GM21367 (cell line): Measurements from ENCODE around the gene NEU2.
"Not testable (repeated sequence)": the region's sequence is repeated elsewhere in the genome, so short reads cannot be mapped to it uniquely, and the experiment has no call there.

ENCODE experiments used
- ATAC-seq: cut with Tn5 transposase; IDR thresholded peaks from one replicate; pipeline ENCODE4 v1.9.1; 2021; ENCODE audit not compliant: unreplicated experiment

The NEU2 gene

DNA sequence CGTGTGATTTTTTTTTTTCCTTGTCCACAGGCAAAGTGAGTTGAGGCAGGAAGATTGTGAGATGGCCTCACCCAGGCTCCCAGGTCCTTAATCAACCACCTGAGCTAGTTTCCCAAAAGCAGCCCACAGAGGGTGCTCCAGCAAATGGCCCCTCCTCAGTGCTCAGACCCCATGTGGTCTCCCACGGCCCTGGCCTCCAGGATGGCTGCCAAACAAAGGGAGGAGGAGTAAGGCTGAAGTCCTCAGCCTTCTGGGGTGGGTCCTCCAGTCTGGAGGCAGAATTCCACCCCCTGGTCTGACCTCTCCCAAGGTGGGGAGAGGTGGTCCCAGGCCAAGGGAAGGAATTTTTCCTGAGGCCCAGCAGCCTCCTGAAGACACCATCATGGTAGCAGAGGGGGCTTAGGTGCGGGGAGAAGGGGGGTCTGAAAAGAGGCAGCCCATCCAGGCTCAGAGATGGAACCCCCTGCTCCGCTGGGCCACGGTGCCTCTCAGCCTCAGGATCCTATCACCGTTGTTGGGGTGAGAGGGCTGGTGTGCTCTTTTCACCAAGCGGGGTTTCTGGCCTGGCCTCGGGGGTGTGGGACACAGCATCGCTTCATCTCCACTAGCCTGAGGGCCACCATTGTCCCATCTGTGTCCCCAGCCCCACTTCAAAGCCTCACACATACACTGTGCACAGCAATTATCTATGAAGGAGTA lies 21.8 kb upstream of the NEU2 start:
- ATAC-seq = no peak

DNA sequence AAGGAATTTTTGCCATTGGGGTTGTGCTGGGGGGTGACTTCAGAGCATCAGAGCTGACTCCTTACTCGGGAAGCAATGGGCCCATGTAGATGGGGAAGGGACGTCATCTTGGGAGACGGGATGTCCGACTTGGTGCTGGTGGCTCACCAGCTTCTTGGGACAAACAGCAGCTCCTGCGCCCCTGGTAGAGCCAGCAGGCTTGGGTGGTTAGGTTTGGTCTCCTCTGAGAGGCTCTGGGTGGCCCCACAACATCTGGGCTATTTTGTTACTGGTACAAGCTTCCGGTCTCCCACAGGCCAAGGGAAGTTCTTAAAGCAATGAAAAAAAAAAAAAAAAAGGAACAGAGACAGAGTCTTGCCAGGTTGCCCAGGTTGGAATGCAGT lies 21.2 kb upstream of the NEU2 start:
- ATAC-seq = no peak

GRCh38 chr2:233011702-233012131 lies 20.8 kb upstream of the NEU2 start:
- no peak for ATAC-seq

DNA sequence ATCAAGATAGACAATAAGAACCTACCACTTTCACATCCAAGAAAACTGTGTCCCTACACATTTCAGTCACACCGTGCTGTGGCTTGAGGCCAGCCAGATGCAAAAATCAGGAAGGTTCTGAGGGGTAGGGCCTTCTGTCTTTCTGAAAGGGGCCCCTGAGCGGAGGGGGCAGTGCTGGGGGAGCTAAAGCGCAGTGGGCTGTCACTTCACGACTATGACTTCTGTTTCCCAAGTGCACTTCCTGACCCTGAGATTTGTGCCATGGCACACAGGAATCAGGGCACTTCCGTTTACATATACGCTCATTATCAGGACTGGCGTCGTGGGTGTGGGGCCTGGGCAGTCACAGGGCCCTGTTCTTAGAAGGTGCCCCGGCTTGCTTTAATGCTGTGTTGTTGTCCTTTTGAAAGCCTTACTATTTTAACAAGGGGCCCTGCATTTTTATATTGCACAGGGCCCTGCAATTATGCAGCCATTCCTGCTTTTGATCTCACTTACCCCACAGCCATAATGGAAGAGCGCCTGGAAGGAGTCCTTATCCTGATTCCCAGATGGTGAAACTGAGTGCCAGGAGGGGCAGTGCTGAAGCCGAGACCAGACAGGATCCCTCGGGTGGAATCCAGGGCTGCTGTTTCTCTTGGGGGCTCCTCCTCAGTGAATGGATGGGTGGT lies 20.0 kb upstream of the NEU2 start:
- ATAC-seq = no peak

GRCh38 chr2:233013027-233013461 lies 19.4 kb upstream of the NEU2 start, which contains the start of gene NGEF:
NGEF (minus strand) TSS chr2:233013256; CDS start chr2:232974890, 38,366 bp downstream.
- no peak for ATAC-seq

DNA sequence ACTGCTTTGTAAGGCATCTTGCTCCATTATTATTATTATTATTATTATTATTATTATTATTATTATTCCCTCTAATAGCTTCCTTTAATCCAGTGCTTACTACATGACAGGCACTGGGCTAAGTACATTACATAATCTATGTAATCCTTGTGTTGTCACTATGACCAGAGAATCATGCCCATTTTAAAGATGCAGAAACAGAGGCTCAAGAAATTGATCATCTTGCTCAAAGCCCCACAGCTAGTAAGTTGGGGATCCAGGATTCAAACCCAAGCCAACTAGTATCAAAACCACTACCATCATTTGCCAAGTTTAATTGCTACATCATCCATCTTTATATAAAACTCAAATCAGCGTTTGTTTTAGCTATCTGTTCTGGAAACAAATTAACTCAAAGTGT lies 18.8 kb upstream of the NEU2 start:
- no peak for ATAC-seq

DNA sequence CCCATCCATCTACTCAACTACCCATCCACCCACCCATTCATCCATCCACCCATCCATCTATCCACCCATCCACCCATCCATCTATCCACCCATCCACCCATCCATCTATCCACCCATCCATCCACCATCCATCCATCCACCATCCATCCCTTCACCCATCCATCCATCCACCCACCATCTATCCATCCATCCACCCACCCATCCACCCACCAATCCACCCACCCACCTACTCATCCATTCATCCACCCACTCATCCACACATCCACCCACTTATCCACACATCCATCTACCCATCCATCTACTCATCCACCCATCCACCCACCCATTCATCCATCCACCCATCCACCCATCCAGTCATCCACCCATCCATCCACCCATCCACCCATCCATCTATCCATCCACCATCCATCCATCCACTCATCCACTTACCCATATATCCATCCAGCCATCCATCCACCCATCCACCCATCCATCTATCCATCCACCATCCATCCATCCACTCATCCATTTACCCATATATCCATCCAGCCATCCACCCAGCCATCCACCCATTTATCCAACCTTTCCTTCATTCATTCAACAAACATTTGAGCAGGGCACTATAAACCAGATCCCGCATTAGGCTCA lies 17.3 kb upstream of the NEU2 start:
- ATAC-seq = no peak

GRCh38 chr2:233017947-233018346 lies 14.5 kb upstream of the NEU2 start:
- no peak for ATAC-seq

DNA sequence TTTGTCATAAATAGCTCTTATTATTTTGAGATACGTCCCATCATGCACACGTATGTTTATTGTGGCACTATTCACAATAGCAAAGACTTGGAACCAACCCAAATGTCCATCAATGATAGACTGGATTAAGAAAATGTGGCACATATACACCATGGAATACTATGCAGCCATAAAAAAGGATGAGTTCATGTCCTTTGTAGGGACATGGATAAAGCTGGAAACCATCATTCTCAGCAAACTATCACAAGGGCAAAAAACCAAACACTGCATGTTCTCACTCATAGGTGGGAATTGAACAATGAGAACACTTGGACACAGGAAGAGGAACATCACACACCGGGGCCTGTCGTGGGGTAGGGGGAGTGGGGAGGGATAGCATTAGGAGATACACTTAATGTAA lies 12.9 kb upstream of the NEU2 start:
- ATAC-seq = not testable (repeated sequence)

GRCh38 chr2:233020454-233020853 lies 12.0 kb upstream of the NEU2 start:
- no peak for ATAC-seq

DNA sequence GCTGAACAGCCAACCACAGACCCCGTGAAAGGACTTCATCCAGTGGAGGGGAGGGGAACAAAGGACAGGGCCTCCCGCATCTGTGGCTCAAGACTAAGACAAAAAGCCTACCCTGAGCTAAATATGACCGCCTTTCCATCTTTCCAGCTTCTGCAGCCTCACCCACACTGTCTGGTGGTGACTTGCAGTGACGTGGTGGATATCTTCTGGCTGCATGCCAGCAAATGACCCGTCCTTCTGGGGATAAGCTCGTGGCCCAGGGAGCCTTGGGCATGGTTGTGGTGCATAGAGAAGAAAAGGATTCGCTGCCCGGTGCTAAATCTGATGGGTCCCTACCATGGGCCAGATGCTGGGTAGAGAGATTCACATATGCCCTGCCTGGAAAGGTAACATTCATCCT lies 10.7 kb upstream of the NEU2 start:
- ATAC-seq = no peak

DNA sequence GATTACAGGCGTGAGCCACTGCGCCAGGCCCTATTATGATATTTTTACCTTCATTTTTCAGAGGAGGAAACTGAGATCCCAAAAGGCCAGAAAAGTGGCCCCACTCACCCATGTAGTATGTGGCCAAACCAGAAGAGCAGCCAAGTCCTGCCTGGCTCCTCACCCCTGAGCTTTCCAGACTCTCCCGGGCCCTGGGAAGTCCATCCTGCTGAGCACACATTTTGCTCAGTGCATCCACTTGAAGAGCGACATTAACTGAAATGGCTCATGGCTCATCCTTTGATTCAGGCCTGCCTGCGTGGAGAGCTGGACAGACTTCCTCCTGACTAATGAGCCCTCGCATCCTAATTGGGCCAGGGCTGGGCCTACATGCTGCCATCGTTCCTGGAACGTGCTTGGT lies 9.9 kb upstream of the NEU2 start:
- ATAC-seq = no peak

DNA sequence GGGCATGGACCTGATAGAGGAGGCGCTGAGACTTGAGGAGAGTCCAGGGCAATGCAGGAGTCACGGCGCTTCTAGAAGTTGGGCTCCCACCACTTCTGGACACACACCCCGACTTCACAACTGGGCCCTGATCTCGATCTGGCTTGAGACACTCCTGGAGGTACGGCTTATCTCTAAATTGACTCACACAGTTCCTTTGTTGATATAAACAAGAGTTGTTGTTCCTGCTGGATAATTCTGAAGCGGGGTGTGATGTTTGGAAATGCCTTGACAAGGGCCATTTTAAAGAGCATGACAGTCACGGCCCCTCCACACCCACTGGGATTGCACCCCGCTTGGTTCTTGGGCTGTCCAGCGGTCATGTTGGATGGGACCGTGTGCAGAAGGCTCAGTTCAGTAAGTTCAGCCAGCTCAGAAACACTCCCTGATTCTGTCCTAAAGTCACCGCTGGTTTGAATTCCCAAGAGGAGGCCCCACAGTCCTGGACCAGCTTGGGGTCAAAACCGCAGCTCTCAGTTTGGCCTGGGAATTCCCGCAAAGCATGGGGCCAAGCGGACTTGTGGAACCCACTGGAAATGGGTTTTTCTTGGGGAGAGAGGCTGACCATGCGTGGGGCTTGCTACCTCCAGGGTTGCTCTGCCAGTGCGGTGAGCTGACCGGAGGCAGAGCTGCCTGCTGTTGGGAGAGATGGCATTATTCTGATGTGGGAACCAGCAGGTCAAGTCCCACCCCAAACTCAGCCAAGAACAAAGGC lies 9.3 kb upstream of the NEU2 start:
- ATAC-seq = no peak

DNA sequence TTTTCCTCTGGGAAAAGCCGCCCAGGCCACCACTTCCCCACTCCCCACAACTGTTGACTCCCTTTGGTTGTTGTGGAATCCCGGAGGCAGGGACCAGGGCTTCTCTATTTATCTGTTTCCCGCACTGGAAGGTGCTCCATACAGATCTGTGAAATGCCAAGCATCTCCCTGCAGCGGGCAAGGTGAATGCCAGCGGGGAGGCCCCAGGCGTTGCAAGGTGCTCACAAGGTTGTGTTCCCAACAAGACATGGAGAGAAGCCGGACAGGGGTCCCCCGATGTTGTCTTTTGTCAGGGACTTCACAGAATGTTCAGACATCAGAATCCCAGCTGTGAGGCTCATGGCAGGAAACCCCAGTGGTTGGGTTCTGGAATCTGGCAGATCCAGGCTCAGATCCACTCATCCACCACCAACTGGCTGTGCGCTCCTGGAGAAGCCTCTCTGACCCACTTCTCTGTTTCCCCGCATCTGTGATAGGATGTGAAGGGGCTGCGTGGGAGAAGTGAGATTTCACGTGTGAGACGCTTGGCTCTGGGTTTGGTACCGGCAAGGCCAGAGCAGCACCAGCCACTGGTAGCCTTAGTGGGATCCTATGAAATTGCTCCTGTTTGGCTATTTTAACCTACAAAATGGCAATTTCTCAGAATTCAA lies 8.6 kb upstream of the NEU2 start:
- ATAC-seq = no peak

DNA sequence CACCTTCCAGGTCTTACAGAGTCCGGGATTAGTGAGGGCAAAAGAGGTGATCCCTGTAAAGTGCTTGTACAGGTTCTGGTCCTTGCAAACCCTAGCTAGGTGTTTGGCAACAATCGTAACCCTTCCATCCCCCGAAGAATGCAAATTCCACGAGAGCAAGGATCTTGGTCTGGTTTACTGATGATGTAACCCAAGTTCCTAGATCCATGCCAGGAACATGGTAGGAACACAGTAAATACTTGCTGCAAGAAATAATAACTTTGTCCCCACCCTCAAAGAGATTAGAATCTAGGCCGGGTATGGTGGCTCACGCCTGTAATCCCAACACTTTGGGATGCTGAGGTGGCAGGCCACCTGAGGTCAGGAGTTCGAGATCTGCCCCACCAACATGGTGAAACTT lies 6.8 kb upstream of the NEU2 start:
- ATAC-seq = no peak

DNA sequence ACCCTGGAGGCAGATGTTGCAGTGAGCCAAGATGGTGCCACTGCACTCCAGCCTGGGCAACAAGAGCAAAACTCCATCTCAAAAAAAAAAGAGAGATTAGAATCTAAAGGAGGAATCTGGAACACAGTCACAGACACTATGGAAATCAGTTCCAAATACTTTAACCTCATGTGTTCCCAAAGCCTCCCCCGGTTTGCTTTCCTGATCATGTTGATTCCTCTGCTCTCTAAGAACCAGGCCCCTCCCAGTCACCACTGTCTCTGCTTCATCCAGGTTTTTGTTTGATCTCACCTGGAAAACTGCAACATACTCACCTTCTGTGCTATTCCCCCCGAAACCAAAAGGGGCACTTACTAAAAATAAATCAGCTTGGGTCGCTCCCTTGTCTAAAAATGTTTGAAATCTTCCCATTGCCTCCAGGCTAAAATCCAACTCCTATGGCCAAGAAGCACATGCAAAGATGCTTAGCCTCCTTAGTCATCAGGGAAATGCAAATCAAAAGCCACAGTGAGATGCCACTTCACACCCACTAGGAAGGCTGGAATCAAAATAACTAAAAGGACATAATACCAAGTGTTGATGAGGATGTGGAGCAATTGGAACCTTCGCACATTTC lies 6.2 kb upstream of the NEU2 start:
- ATAC-seq = no peak

DNA sequence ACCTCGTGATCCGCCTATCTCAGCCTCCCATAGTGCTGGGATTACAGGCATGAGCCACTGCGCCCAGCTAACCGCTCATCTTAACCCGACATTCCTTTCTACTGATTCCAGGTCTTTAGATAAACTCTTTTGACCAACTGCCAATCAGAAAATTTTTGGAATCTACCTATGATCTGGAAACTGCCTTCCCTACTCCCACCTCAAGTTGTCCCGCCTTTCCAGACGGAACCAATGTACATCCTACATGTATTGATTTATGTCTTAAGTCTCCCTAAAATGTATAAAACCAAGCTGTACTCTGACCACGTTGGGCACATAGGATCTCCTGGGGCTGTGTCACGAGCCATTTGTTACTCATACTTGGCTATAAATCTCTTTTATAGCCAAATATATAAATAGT lies 3.2 kb upstream of the NEU2 start:
- no peak for ATAC-seq

- no peak for ATAC-seq
These were observed 644 bp upstream of the NEU2 start for GRCh38 chr2:233031556-233032500.

GRCh38 chr2:233033672-233034071 lies 1.2 kb downstream of the NEU2 start:
- ATAC-seq = no peak
